Nephron progenitor cell (in vitro differentiated cells): ENCODE data around the gene NR3C1.

Experiments used
- DNase-seq: peaks from one replicate; pipeline ENCODE4 v3.0.0; 2021
- H3K27ac Mint-ChIP-seq: 2 replicates; pipeline ENCODE4 v1.8.0; 2021; ENCODE audit warnings: mild to moderate bottlenecking, moderate library complexity, mixed read lengths
- H3K27me3 Mint-ChIP-seq: 2 replicates; pipeline ENCODE4 v1.8.0; 2021; ENCODE audit warnings: mild to moderate bottlenecking, low read depth, mixed read lengths; ENCODE audit not compliant: poor library complexity
- H3K36me3 Mint-ChIP-seq: 2 replicates; pipeline ENCODE4 v1.8.0; 2021; ENCODE audit warnings: low read depth, mixed read lengths
- H3K4me1 Mint-ChIP-seq: 2 replicates; pipeline ENCODE4 v1.8.0; 2021; ENCODE audit warnings: mixed read lengths
- H3K4me3 Mint-ChIP-seq: 2 replicates; pipeline ENCODE4 v1.8.0; 2021; ENCODE audit warnings: mild to moderate bottlenecking, moderate library complexity, mixed read lengths
- H3K9me3 Mint-ChIP-seq: 2 replicates; pipeline ENCODE4 v1.8.0; 2021; ENCODE audit warnings: mild to moderate bottlenecking, moderate library complexity, mixed read lengths
- CTCF ChIP-seq: fragments of 200-600 bp; sonication (generic); IDR thresholded peaks from 2 replicates; pipeline ENCODE4 v1.5.0; 2021; ENCODE audit warnings: antibody characterized with exemption

Gene NR3C1

GRCh38 chr5:143418140-143418866, 14.8 kb upstream of the NR3C1 start:
- no peak overlapping the region for H3K27ac Mint-ChIP-seq
- H3K4me3 Mint-ChIP-seq, result no peak overlapping the region
- peaks cover 6% of the 10 kb centered on the region for H3K4me1 Mint-ChIP-seq
- H3K36me3 Mint-ChIP-seq, result no peaks in the 10 kb centered on the region
- no peak for TF ChIP-seq CTCF
- no peak for DNase-seq
- H3K27me3 Mint-ChIP-seq, result peaks cover 7% of the 10 kb centered on the region
- no peaks in the 10 kb centered on the region for H3K9me3 Mint-ChIP-seq

GRCh38 chr5:143417503-143418139, 14.1 kb upstream of the NR3C1 start:
- DNase-seq, result no peak
- Mint-ChIP-seq H3K4me3 (no peak overlapping the region), H3K36me3 (no peaks in the 10 kb centered on the region), H3K27ac (no peak overlapping the region), H3K4me1 (peaks cover 6% of the 10 kb centered on the region), H3K27me3 (peaks cover 7% of the 10 kb centered on the region), H3K9me3 (no peaks in the 10 kb centered on the region)
- TF ChIP-seq CTCF, result no peak

- H3K36me3 Mint-ChIP-seq, result no peaks in the 10 kb centered on the region
- no peak for TF ChIP-seq CTCF
Measured at GRCh38 chr5:143416411-143416810, 12.9 kb upstream of the NR3C1 start.

GRCh38 chr5:143413958-143414669, 10.6 kb upstream of the NR3C1 start:
- H3K36me3 Mint-ChIP-seq, result no peaks in the 10 kb centered on the region
- H3K27me3 Mint-ChIP-seq, result peaks cover 4% of the 10 kb centered on the region
- no peaks in the 10 kb centered on the region for H3K9me3 Mint-ChIP-seq
- no peak overlapping the region for H3K4me3 Mint-ChIP-seq
- TF ChIP-seq CTCF, result no peak
- H3K27ac Mint-ChIP-seq, result no peak overlapping the region
- peaks cover 6% of the 10 kb centered on the region for H3K4me1 Mint-ChIP-seq
- DNase-seq, result no peak

More at GRCh38 chr5:143416411-143416810, 12.9 kb upstream of the NR3C1 start:
- H3K27ac Mint-ChIP-seq, result no peak overlapping the region
- no peaks in the 10 kb centered on the region for H3K9me3 Mint-ChIP-seq
- peaks cover 7% of the 10 kb centered on the region for H3K27me3 Mint-ChIP-seq
- peaks cover 6% of the 10 kb centered on the region for H3K4me1 Mint-ChIP-seq
- no peak overlapping the region for H3K4me3 Mint-ChIP-seq
- DNase-seq, result no peak

- Mint-ChIP-seq H3K9me3 (no peaks in the 10 kb centered on the region), H3K4me1 (peaks cover 6% of the 10 kb centered on the region), H3K4me3 (no peak overlapping the region), H3K27me3 (peaks cover under 1% of the 10 kb centered on the region), H3K27ac (no peak overlapping the region), H3K36me3 (no peaks in the 10 kb centered on the region)
- no peak for TF ChIP-seq CTCF
- DNase-seq, result no peak
Measured at GRCh38 chr5:143412661-143413342, 9.3 kb upstream of the NR3C1 start.
